HG03571 (cell line): ENCODE results near the gene CACTIN.
"Not testable (repeated sequence)": the region's sequence is repeated elsewhere in the genome, so short reads cannot be mapped to it uniquely, and the experiment has no call there.

Source experiments
- ATAC-seq: cut with Tn5 transposase; IDR thresholded peaks from one replicate; pipeline ENCODE4 v1.9.1; 2021; ENCODE audit not compliant: unreplicated experiment

Gene CACTIN

DNA sequence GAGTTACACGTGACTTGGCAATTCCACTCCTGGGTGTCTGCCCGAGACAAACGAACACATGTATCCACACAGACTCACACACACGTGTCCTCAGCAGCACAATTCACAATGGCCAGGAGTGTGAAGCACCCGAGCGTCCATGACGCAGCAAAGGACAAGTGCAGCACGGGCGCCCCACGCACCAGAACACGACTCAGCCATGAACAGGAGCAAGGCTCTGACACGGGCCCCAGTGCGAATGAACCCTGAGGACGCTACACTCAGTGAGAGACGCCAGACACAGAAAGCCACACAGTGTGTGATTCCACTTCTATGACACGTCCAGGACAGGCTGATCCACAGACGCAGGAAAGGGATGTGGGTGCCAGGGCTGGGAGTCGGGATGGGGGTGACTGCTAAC lies 37.2 kb upstream of the CACTIN start:
- no peak for ATAC-seq

GRCh38 chr19:3661284-3662238 lies 35.0 kb upstream of the CACTIN start:
- no peak for ATAC-seq

DNA sequence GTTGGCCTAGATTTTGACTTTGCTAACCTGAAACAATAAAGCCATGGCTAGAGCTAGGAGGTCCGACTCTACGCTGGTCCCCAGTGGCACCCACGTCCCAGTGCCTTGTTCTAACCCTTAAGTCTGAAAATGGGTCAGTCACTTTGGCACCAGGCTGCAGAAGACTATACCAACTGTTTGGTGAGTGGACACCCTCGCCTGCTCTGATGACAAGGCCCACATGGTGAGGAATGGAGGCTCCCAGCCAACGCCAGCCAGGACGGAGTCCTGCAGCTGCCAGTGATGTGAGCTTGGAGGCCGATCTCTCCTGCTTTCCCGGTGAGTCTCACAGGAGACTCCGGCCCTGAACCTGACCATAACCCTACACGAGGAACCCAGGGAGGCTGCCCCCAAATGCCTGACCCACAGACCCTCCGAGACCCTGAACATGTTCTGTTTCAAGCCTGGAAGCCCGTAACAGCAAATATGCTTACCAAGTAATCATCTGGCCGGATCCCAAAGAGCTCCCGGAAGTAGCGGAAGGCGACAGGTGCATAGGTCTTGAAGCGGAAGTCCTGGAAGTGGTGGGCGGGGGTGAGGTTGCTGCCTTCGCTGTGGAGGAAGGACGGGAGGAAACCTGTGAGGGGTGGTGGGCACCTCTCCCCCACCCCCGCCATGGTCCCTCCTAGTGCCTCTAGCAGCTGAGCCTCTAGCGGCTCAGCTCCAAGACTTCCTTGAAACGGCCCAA lies 34.1 kb upstream of the CACTIN start:
- ATAC-seq: no peak

DNA sequence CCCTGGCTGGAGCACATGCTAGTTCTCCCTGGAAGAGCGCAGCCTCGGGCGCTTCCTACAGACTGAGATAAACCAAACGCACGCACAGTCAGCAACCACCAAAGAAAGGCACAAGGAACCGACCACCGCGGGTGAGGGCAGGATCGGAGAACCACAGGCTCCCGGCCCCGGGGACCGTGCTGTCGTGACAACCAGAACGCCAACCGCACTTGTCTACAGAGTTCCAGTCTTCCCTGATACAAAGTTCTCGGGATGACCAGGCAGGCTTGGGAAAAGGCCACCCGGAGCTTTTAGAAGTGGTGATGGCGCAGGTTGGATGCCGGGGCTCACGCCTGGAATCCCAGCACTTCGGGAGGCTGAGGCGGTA lies 33.1 kb upstream of the CACTIN start:
- ATAC-seq: no peak

DNA sequence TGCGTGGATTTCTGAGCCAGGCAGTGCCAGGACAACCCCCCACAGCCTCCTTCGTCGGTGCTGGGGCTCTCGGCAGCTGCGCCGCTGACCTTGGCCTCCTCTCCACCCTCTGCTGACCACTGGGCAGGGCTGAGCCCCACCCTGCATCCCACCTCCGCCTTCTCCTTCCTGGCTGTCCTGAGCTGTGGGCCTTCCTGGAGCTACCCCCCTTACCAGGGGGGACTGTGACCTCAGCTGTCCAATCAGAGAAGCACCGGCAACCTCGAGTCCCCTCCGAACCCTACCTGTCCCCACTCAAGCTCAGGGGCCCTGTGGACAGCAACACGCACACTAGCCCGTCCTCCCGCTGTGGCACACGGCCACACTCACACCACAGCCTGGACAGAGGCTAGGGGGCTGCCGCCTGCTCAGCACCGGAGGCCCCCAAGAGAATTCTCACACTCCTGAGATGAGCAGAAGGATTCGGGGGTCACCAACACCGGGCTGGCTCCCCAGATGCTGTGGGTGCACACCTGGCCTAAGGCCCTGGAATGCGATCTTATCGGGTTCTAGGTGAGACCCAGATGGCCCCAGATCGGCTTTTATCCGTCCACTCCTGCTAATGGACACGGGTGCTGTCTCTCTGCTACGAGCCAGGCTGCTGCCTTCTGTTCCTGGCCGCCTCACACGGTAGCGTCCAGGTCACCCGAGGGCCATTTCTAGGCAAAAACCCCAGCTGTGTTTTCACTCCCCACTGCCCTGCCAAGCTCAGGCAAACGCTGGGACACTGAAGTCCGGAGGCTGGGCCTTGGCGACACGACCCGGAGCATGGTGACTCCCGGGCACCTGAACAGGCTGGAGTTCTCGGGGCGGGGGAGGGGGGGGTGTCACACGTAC lies 32.5 kb upstream of the CACTIN start:
- ATAC-seq: no peak

DNA sequence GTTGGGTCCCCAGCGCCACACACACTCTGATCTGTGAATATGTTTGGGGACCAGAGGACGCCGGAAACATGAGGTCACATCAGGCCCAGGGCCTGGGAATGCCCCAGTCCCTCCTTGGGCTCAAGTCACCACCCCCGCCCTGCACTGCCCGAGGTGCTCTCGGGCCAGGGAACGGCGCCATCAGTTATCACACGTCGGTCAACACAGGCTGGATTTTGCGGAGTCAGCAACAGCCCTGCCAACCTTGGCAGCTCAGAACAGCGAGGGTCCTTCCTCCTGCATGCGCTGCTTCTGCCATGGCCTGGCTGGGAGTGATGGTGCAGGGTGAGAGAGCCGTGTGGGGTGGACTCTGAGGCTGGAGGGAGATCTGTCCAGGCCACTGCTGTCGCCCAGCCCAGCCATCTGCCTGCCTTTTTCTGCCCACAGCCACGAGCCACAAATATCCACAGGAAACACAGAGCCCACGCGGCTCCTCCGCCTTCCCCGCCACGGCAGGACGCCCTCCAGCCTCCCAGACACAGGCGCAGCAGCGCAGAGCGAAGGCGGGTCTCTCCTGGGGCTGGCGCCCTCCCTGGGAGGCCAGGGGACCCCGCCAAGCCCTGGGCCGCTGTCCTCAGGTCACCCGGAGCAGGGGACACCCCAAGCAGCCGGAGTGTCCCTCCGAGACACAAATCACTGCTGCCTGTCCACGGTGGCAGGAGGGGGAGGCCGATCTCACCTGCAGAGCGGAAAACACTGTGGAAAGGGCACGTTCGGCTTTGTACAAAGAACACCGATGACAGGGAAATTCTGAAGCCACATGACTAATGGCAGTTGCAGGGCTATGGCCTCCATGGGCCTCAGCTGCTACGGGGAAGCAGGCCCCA lies 31.6 kb upstream of the CACTIN start:
- ATAC-seq: no peak

GRCh38 chr19:3657395-3657769 lies 30.8 kb upstream of the CACTIN start:
- no peak for ATAC-seq

DNA sequence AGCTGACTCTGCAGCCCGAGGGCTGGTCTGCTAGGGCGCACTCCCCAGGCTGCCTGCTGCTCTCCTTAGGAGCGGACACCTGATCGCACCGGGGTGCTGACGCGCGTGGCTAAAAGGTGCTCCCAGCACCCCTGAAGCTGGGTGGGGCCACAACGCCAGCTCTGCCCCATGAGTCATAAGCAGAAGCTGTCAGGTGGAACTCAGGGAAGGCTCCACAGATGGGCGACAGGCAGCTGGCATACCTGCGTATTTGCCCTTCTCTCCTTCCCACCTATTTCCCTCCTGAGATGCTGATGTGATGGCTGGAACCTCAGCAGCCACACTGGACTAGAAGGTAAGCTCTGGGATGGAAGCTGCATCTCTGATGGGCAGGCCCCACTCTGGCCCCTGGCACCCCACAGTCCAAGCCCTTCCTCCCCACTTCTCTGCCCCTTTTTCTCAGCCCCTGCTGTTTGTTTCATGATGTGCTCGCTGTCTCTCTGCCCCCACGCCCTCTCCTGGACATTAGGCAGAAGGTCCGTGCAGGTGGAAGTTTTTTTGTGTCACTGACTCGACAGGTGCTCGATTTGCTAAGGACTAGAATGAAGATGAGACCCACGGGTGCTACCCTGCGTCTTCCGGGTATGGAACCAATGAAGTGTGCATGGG lies 30.3 kb upstream of the CACTIN start:
- no peak for ATAC-seq

- ATAC-seq: no peak
These were observed 29.6 kb upstream of the CACTIN start for GRCh38 chr19:3656073-3656746.

DNA sequence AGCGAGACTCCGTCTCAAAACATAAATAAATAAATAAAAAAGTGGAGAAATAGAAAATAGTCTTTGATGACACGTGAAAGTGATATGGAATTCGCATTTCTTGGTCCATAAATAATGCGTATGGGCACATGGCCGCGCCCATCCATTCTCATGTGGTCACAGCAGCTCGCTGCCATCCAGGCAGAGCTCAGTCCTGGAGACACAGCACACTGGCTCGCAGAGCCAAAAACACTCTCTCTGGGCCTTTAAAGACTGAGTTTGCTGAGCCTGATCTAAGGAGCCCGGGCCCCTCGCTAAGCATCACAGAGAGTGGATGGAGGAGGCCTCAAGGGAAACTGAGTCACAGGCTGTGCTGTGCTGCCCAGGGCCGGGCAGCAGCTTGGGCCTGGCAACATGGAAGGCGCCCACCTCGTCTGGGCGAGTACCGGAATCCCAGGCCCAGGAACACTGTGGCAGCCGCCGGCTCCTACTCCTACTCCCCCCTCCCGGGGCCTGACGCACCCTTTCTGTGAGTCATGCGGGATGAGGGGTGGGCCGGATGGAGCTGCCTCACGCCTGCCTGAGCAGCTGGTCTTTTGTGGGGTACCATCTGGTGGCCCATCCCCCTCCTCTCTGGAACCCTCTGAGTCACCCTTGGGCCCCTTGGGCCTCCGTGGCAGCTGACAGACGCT lies 28.9 kb upstream of the CACTIN start:
- no peak for ATAC-seq

GRCh38 chr19:3653865-3654513 lies 27.4 kb upstream of the CACTIN start:
- ATAC-seq: no peak

- ATAC-seq: no peak
These were observed 26.6 kb upstream of the CACTIN start for GRCh38 chr19:3653081-3653795.

- no peak for ATAC-seq
These were observed 25.8 kb upstream of the CACTIN start for GRCh38 chr19:3652422-3652821.

- ATAC-seq: no peak
These were observed 25.1 kb upstream of the CACTIN start for GRCh38 chr19:3651684-3652083.

GRCh38 chr19:3649888-3650287 lies 23.3 kb upstream of the CACTIN start:
- ATAC-seq: no peak

DNA sequence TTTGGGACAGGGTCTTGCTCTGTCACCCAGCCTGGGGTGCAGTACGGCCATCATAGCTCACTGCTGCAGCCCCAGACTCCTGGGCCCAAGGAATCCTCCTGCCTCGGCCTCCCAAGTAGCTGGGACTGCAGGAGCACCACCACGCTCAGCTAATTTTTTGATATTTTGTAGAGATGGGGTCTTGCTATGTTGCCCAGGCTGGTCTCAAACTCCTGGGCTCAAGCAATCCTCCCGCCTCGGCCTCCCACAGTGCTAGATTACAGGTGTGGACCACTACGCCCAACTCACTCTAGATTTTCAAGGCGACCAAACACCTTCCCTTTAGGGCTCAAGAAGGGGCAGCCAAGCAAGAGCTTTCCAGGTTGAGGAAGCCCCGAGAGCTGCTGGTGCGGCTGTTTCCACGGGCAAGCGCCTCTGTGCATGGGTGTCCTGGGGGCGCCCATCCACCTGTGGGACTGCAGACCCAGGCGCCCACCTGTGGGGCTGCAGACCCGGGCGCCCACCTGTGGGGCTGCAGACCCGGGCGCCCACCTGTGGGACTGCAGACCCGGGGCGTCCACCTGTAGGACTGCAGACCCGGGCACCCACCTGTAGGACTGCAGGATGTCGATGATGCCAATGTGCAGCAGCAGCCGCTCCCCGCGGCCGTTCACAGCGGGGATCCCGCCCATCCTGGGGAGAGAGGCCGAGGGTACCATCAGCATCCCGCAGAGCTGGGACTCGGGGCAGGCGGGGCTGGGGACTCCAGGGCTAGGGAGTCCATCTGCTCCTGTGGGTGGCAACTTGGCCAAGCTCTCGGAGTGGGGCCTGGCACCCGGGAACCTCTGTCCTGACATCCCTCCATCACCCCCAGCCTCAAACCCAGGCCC lies 21.7 kb upstream of the CACTIN start:
- no peak for ATAC-seq

DNA sequence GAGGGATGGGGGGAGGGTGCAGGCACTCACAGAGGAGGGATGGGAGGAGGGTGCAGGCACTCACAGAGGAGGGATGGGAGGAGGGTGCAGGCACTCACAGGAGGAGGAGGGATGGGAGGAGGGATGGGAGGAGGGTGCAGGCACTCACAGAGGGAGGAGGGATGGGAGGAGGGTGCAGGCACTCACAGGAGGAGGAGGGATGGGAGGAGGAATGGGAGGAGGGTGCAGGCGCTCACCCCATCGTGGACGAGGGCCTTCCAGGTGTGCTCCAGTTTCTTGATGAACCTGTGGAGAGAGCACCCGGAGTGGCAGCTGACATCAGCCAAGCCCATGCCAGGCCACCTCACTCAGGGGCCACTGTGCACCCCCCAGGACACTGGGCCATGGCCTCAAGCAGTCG lies 20.5 kb upstream of the CACTIN start:
- not testable (repeated sequence) for ATAC-seq
